ENCODE data around the gene REEP3.
"Not testable (repeated sequence)": the region's sequence is repeated elsewhere in the genome, so short reads cannot be mapped to it uniquely, and the experiment has no call there.

The REEP3 gene

GRCh38 chr10:63520500-63521415, at the start of gene REEP3:
REEP3 (plus strand) TSS chr10:63521401; CDS start chr10:63521546, 145 bp downstream.
- DNase-seq (ENCODE audit: low read depth): peak; percentile 32

GRCh38 chr10:63474488-63474887, 46.7 kb upstream of the REEP3 start:
- no peak for DNase-seq (ENCODE audit: low read depth)

- DNase-seq (ENCODE audit: low read depth): no peak
These were observed 43.3 kb upstream of the REEP3 start for GRCh38 chr10:63477927-63478326.

GRCh38 chr10:63478564-63478963, 42.6 kb upstream of the REEP3 start:
- no peak for DNase-seq (ENCODE audit: low read depth)

- no peak for DNase-seq (ENCODE audit: low read depth)
These were observed 41.0 kb upstream of the REEP3 start for GRCh38 chr10:63480237-63480636.

- DNase-seq (ENCODE audit: low read depth): no peak
These were observed 39.3 kb upstream of the REEP3 start for GRCh38 chr10:63481815-63482421.

GRCh38 chr10:63483983-63484382, 37.2 kb upstream of the REEP3 start:
- DNase-seq (ENCODE audit: low read depth): no peak

GRCh38 chr10:63487990-63488389, 33.2 kb upstream of the REEP3 start:
- DNase-seq (ENCODE audit: low read depth): no peak

GRCh38 chr10:63489838-63490237, 31.4 kb upstream of the REEP3 start:
- DNase-seq (ENCODE audit: low read depth): no peak

- no peak for DNase-seq (ENCODE audit: low read depth)
These were observed 29.4 kb upstream of the REEP3 start for GRCh38 chr10:63491588-63492316.

GRCh38 chr10:63492317-63492690, 28.9 kb upstream of the REEP3 start:
- not testable (repeated sequence) for DNase-seq (ENCODE audit: low read depth)

GRCh38 chr10:63493004-63493403, 28.2 kb upstream of the REEP3 start:
- no peak for DNase-seq (ENCODE audit: low read depth)

GRCh38 chr10:63494951-63495350, 26.2 kb upstream of the REEP3 start:
- no peak for DNase-seq (ENCODE audit: low read depth)

- no peak for DNase-seq (ENCODE audit: low read depth)
These were observed 24.6 kb upstream of the REEP3 start for GRCh38 chr10:63496561-63496960.

GRCh38 chr10:63497321-63497720, 23.9 kb upstream of the REEP3 start:
- DNase-seq (ENCODE audit: low read depth): no peak

GRCh38 chr10:63498665-63499064, 22.5 kb upstream of the REEP3 start:
- no peak for DNase-seq (ENCODE audit: low read depth)

- not testable (repeated sequence) for DNase-seq (ENCODE audit: low read depth)
These were observed 20.6 kb upstream of the REEP3 start for GRCh38 chr10:63500551-63500950.

GRCh38 chr10:63501954-63502353, 19.2 kb upstream of the REEP3 start:
- DNase-seq (ENCODE audit: low read depth): no peak

GRCh38 chr10:63502832-63503231, 18.4 kb upstream of the REEP3 start:
- DNase-seq (ENCODE audit: low read depth): no peak

GRCh38 chr10:63503395-63503794, 17.8 kb upstream of the REEP3 start:
- no peak for DNase-seq (ENCODE audit: low read depth)

GRCh38 chr10:63504145-63504881, 16.9 kb upstream of the REEP3 start:
- DNase-seq (ENCODE audit: low read depth): no peak

- no peak for DNase-seq (ENCODE audit: low read depth)
These were observed 15.6 kb upstream of the REEP3 start for GRCh38 chr10:63505562-63505961.
